NCI-H1417 (cell line): Measurements from ENCODE around the gene DDIAS.
"Not testable (repeated sequence)": the region's sequence is repeated elsewhere in the genome, so short reads cannot be mapped to it uniquely, and the experiment has no call there.

ENCODE experiments used
- DNase-seq, 3 experiments: peaks; one replicate each; lab custom pipeline; 2025; lab: John Stamatoyannopoulos, UW

The DDIAS gene

GRCh38 chr11:82889133-82890001 is 12.2 kb upstream of the DDIAS start:
- no peak for DNase-seq

- no peak for DNase-seq
Measured at GRCh38 chr11:82890002-82890341, 11.6 kb upstream of the DDIAS start.

- DNase-seq: no peak
Measured at GRCh38 chr11:82890936-82891335, 10.6 kb upstream of the DDIAS start.

GRCh38 chr11:82892611-82893169 is 8.8 kb upstream of the DDIAS start:
- no peak for DNase-seq

GRCh38 chr11:82895437-82896091 is 6.0 kb upstream of the DDIAS start:
- peak in 2 of 3 experiments; percentile 18 to 23 for DNase-seq

GRCh38 chr11:82896183-82896582 is 5.4 kb upstream of the DDIAS start:
- DNase-seq: no peak

GRCh38 chr11:82898241-82898640 is 3.3 kb upstream of the DDIAS start:
- DNase-seq: no peak

GRCh38 chr11:82899186-82899820 is 2.2 kb upstream of the DDIAS start:
- peak in 2 of 3 experiments; percentile 47 to 57 for DNase-seq

- DNase-seq: no peak
Measured at GRCh38 chr11:82899957-82900276, 1.6 kb upstream of the DDIAS start.

- DNase-seq: peak; percentile 91 to 94 (median 94)
Measured at GRCh38 chr11:82900277-82901164, 1.0 kb upstream of the DDIAS start, which contains the start of gene PRCP. Gene PRCP (minus strand): TSS chr11:82900430. CDS start chr11:82900402, 28 bp downstream.

GRCh38 chr11:82901922-82902485 is 468 bp downstream of the DDIAS start:
- no peak for DNase-seq

GRCh38 chr11:82902880-82903279 is 1.3 kb downstream of the DDIAS start:
- DNase-seq: no peak

- DNase-seq: no peak
Measured at GRCh38 chr11:82903843-82904586, 2.5 kb downstream of the DDIAS start.

GRCh38 chr11:82906236-82906635 is 4.7 kb downstream of the DDIAS start:
- DNase-seq: peak in 2 of 3 experiments; percentile 26 to 61

- no peak for DNase-seq
Measured at GRCh38 chr11:82906931-82907330, 5.4 kb downstream of the DDIAS start.

GRCh38 chr11:82907371-82907770 is 5.8 kb downstream of the DDIAS start:
- no peak for DNase-seq

- no peak for DNase-seq
Measured at GRCh38 chr11:82908311-82908710, 6.8 kb downstream of the DDIAS start.

- DNase-seq: no peak
Measured at GRCh38 chr11:82909015-82909640, 7.6 kb downstream of the DDIAS start.

GRCh38 chr11:82919786-82920185 is 18.2 kb downstream of the DDIAS start:
- not testable (repeated sequence) for DNase-seq

GRCh38 chr11:82920227-82920626 is 18.7 kb downstream of the DDIAS start:
- DNase-seq: not testable (repeated sequence)
